DMS 273 (cell line): ENCODE data around the gene ETV6.

Experiments
- DNase-seq: peaks from one replicate; lab custom pipeline; 2025; ENCODE audit not compliant: unreplicated experiment; lab: John Stamatoyannopoulos, UW

The ETV6 gene

GRCh38 chr12:11756523-11756922 is 107.0 kb downstream of the ETV6 start:
- no peak for DNase-seq

- no peak for DNase-seq
Measured at GRCh38 chr12:11757095-11757494, 107.6 kb downstream of the ETV6 start.

- DNase-seq, result no peak
Measured at GRCh38 chr12:11757531-11757930, 108.1 kb downstream of the ETV6 start.

GRCh38 chr12:11758087-11758486 is 108.6 kb downstream of the ETV6 start:
- DNase-seq, result no peak

- no peak for DNase-seq
Measured at GRCh38 chr12:11758510-11759493, 109.3 kb downstream of the ETV6 start.

GRCh38 chr12:11759494-11759878 is 110.0 kb downstream of the ETV6 start:
- no peak for DNase-seq

GRCh38 chr12:11759899-11760298 is 110.4 kb downstream of the ETV6 start:
- no peak for DNase-seq

- no peak for DNase-seq
Measured at GRCh38 chr12:11761869-11762567, 112.5 kb downstream of the ETV6 start.

- DNase-seq, result no peak
Measured at GRCh38 chr12:11762723-11763326, 113.4 kb downstream of the ETV6 start.

GRCh38 chr12:11763760-11764520 is 114.5 kb downstream of the ETV6 start:
- no peak for DNase-seq

GRCh38 chr12:11764837-11765236 is 115.4 kb downstream of the ETV6 start:
- DNase-seq, result no peak

GRCh38 chr12:11765421-11765816 is 115.9 kb downstream of the ETV6 start:
- DNase-seq, result no peak

GRCh38 chr12:11765817-11766794 is 116.6 kb downstream of the ETV6 start:
- no peak for DNase-seq

- DNase-seq, result no peak
Measured at GRCh38 chr12:11767029-11767724, 117.7 kb downstream of the ETV6 start.

GRCh38 chr12:11767798-11768197 is 118.3 kb downstream of the ETV6 start:
- no peak for DNase-seq

- no peak for DNase-seq
Measured at GRCh38 chr12:11768233-11768965, 118.9 kb downstream of the ETV6 start.

- no peak for DNase-seq
Measured at GRCh38 chr12:11769723-11770514, 120.4 kb downstream of the ETV6 start.

GRCh38 chr12:11771356-11771755 is 121.9 kb downstream of the ETV6 start:
- DNase-seq, result no peak
